COLO668 (cell line): ENCODE data around the gene TTLL9.

ENCODE experiments used
- DNase-seq: peaks from one replicate; lab custom pipeline; 2025; ENCODE audit not compliant: unreplicated experiment; lab: John Stamatoyannopoulos, UW

Gene TTLL9

GRCh38 chr20:31939661-31940060, 69.2 kb downstream of the TTLL9 start:
- no peak for DNase-seq

- no peak for DNase-seq
Observed at GRCh38 chr20:31943052-31943471, 72.6 kb downstream of the TTLL9 start.

GRCh38 chr20:31945319-31945718, 74.9 kb downstream of the TTLL9 start:
- no peak for DNase-seq

GRCh38 chr20:31945785-31946184, 75.4 kb downstream of the TTLL9 start:
- DNase-seq = no peak

GRCh38 chr20:31948008-31948407, 77.6 kb downstream of the TTLL9 start:
- no peak for DNase-seq

- DNase-seq = no peak
Observed at GRCh38 chr20:31949877-31950646, 79.6 kb downstream of the TTLL9 start.

- DNase-seq = no peak
Observed at GRCh38 chr20:31951203-31951529, 80.7 kb downstream of the TTLL9 start.

GRCh38 chr20:31951530-31952453, 81.4 kb downstream of the TTLL9 start, which contains the start of gene PDRG1:
PDRG1 (minus strand) TSS chr20:31952046; CDS start chr20:31951961, 85 bp downstream.
- DNase-seq = peak; percentile 99

GRCh38 chr20:31953556-31954148, 83.2 kb downstream of the TTLL9 start:
- DNase-seq = no peak

- DNase-seq = no peak
Observed at GRCh38 chr20:31954500-31954899, 84.1 kb downstream of the TTLL9 start.

- DNase-seq = no peak
Observed at GRCh38 chr20:31956556-31957526, 86.4 kb downstream of the TTLL9 start.

- DNase-seq = no peak
Observed at GRCh38 chr20:31962761-31963160, 92.3 kb downstream of the TTLL9 start.

- no peak for DNase-seq
Observed at GRCh38 chr20:31963889-31964288, 93.5 kb downstream of the TTLL9 start.

- DNase-seq = no peak
Observed at GRCh38 chr20:31966991-31967655, 96.7 kb downstream of the TTLL9 start.

- DNase-seq = peak; percentile 77
Observed at GRCh38 chr20:31967830-31968249, 97.4 kb downstream of the TTLL9 start, which contains the start of gene XKR7. XKR7 (plus strand) TSS chr20:31968151; CDS start chr20:31968176, 25 bp downstream.

GRCh38 chr20:31968291-31969126, 98.1 kb downstream of the TTLL9 start:
- peak; percentile 57 for DNase-seq

GRCh38 chr20:31969991-31970390, 99.6 kb downstream of the TTLL9 start:
- DNase-seq = no peak

GRCh38 chr20:31972471-31973021, 102.1 kb downstream of the TTLL9 start:
- no peak for DNase-seq

- DNase-seq = no peak
Observed at GRCh38 chr20:31974296-31974695, 103.9 kb downstream of the TTLL9 start.
